Fibroblast of skin of right quadriceps (primary cell): ENCODE measurements around the gene CCDC60.

Source experiments
- DNase-seq: peaks from one replicate; pipeline ENCODE4 v3.0.0-alpha.2; 2013

CCDC60 gene

GRCh38 chr12:119334430-119335170 is at the start of gene CCDC60:
Gene CCDC60, plus strand, starts transcription at chr12:119334729. Its CDS starts 448 bp downstream, at chr12:119335177.
- no peak for DNase-seq

- no peak for DNase-seq
Measured at GRCh38 chr12:119288576-119288975, 46.0 kb upstream of the CCDC60 start.

GRCh38 chr12:119292893-119293630 is 41.5 kb upstream of the CCDC60 start:
- DNase-seq, result no peak

- no peak for DNase-seq
Measured at GRCh38 chr12:119294211-119294610, 40.3 kb upstream of the CCDC60 start.

- no peak for DNase-seq
Measured at GRCh38 chr12:119296535-119296934, 38.0 kb upstream of the CCDC60 start.

- no peak for DNase-seq
Measured at GRCh38 chr12:119299130-119299529, 35.4 kb upstream of the CCDC60 start.

GRCh38 chr12:119301379-119301778 is 33.1 kb upstream of the CCDC60 start:
- DNase-seq, result no peak

- DNase-seq, result no peak
Measured at GRCh38 chr12:119302451-119303080, 32.0 kb upstream of the CCDC60 start.

- no peak for DNase-seq
Measured at GRCh38 chr12:119306593-119306992, 27.9 kb upstream of the CCDC60 start.

GRCh38 chr12:119307747-119308146 is 26.8 kb upstream of the CCDC60 start:
- no peak for DNase-seq

GRCh38 chr12:119308708-119309456 is 25.6 kb upstream of the CCDC60 start:
- no peak for DNase-seq

GRCh38 chr12:119311878-119312277 is 22.7 kb upstream of the CCDC60 start:
- no peak for DNase-seq

- DNase-seq, result no peak
Measured at GRCh38 chr12:119312904-119313303, 21.6 kb upstream of the CCDC60 start.

GRCh38 chr12:119314290-119314689 is 20.2 kb upstream of the CCDC60 start:
- DNase-seq, result no peak

- DNase-seq, result no peak
Measured at GRCh38 chr12:119319638-119320037, 14.9 kb upstream of the CCDC60 start.

- DNase-seq, result no peak
Measured at GRCh38 chr12:119320678-119321077, 13.9 kb upstream of the CCDC60 start.

- DNase-seq, result no peak
Measured at GRCh38 chr12:119322301-119322723, 12.2 kb upstream of the CCDC60 start.

GRCh38 chr12:119325813-119326212 is 8.7 kb upstream of the CCDC60 start:
- DNase-seq, result no peak

- DNase-seq, result no peak
Measured at GRCh38 chr12:119326341-119326740, 8.2 kb upstream of the CCDC60 start.

- no peak for DNase-seq
Measured at GRCh38 chr12:119327471-119327870, 7.1 kb upstream of the CCDC60 start.

GRCh38 chr12:119328111-119328510 is 6.4 kb upstream of the CCDC60 start:
- DNase-seq, result no peak

GRCh38 chr12:119338593-119339363 is 4.2 kb downstream of the CCDC60 start:
- no peak for DNase-seq
